Measurements from ENCODE around the gene PVALB.

Gene PVALB

DNA sequence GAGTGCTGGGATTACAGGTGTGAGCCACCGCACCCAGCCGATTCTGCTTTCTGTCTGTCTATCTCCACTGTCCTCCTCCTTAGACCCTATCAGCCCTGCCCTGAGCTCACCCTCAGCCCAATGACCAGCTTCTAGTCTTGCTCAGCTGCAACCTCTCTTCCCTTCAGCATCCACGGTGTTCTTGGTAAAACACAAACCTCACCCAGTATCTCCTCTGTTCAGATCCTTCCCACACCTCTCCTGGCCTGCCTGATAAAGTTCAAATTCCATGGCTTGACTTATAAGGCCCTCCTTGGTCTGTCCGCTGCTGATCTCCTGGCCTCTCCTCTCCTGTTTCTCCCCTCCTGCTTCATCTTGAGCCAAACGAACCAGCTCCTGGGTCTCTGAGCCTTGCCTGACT lies 29.4 kb upstream of the PVALB start:
- no peak for DNase-seq

GRCh38 chr22:36840106-36840505 lies 23.3 kb upstream of the PVALB start:
- no peak for DNase-seq

DNA sequence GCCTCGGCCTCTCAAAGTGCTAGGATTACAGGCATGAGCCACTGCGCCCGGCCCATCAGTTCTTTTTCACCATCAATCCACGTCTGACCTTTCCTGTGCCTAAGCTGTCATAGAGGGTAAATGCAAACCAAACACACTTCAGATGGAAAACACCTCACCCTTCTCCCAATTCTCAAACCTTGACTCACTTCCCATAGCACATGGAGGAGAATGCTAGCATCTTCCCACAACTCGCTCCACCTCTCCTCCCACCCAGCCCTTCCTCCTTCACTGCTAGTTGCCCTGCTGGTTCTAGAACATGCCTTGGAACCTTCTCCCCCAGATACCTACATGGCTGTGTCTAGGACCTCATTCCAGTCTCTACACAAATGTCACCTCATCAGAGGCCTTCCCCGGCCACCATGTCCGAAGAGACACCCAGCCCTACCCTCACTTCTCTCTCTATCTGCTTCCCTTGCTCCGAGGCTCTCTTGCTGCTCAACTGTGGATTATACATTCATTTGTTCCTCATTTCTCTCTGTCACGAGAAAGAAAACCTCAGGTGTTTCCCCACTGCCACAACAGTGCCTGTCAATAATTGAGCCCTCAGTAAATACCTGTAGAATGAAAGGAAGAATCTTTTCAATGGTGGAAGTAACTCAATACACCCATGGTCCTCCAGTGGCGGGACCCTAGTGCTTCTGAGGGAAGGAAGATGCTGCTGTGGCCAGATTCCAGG lies 22.7 kb upstream of the PVALB start:
- DNase-seq, result no peak

DNA sequence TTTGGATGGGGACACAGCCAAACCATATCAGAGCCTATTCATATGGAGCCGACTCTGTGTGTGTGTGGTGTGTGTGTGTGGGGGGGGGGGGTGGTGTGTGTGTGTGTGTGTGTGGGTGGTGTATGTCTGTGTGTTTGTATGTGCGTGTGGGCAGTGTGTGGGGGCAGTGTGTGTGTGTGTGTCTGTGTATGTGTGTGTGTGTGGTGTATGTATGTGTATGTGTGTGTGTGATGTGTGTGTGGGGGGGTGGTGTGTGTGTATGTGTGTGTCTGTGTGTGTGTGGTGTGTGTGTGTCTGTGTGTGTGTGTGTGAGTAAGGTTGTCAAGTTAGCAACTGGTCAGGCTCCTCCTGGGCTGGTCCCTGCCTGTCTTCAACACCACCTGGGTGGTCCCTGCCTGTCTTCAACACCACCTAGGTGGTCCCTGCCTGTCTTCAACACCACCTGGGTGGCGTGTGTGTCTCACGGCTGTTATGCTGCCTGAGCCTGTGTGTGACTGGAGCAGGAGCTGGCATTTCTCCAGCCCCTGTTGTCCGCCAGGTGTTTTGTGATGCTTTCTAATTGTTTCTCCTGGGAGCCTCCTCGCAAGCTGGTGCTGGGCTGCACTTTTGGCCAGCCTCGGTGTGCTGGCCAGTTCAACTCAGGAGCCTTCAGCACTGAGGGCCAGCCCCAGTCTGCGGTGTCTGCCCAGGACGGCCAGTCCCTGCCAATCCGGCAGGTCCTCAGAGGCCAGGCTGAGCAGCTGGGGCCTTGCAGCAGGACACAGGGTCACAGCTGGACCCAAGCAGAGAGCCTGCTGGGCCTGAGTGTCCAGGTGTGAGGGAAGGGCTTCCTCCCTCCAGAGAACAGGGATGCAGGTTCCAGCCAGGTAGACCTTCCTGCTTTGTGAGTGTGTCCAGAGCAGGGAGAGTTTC lies 21.5 kb upstream of the PVALB start:
- no peak for DNase-seq

DNA sequence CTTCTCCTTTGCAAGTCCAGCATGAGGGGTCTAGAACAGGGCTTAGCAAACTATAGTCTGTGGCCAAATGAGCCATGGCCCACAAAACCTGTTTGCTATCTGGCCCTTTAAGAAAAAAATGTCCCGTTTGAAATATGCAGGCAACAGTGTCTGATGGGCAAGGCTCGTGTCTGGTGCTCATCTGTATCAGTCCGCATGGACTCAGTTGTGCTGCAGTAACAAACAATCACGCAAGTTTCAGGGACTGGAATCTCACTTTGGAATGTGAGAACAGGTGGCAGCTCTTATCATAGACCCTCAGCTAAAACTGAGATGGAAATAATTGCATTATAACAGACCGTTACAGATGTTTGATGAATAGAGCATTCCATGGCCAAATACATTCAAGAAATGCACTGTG lies 19.1 kb upstream of the PVALB start:
- DNase-seq, result no peak

GRCh38 chr22:36833073-36833472 lies 16.2 kb upstream of the PVALB start:
- peak in 1 of 2 donors; percentile 46 for DNase-seq

DNA sequence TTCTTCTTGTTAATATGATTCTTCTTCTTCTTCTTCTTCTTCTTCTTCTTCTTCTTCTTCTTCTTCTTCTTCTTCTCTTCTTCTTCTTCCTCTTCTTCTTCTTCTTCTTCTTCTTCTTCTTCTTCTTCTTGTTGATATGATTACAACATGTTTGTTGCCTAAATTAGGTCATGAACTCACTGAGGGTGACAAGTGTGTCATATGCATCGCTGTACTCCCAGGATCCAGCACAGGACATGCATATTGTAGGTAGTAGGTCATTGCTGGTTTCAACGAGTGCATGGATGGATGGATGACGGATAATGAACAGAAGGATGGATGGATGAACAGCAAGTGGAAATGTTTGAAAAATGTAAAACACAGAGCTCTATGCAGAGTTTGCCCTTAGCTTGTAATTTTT lies 14.9 kb upstream of the PVALB start:
- no peak for DNase-seq

- no peak for DNase-seq
These were observed 14.4 kb upstream of the PVALB start for GRCh38 chr22:36831206-36831605.

GRCh38 chr22:36830601-36831000 lies 13.8 kb upstream of the PVALB start:
- peak in 1 of 2 donors; percentile 29 for DNase-seq

DNA sequence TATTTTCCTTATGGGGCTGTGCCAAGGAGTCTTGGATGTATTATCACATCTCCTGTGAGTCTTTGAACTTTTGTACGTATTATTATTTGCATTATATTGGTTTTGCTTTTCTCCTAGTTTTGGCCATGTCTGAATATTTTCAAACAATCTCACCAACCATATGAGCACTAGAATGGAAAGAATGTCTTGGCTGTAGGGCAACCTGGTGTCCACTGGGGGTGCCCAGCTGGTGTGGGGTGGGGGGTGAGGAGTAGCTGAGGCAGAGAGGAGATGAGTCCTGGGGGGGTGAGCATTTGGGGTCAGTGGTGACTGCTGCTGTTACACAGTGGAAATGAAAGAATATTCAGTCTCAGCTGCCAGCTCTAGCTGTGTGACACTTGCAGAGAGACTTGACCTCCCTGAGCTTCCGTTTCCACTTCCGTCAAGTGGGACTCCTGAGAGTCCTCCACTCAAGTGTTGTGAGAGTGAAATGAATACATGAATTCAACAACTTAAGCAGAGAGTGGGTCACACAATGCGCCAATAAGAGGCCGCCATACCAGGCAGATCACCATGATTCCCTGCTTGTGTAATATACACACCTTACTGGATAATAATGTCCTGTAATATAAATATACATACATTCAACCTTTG lies 12.7 kb upstream of the PVALB start:
- no peak for DNase-seq

- DNase-seq, result no peak
These were observed 12.0 kb upstream of the PVALB start for GRCh38 chr22:36828815-36829214.

DNA sequence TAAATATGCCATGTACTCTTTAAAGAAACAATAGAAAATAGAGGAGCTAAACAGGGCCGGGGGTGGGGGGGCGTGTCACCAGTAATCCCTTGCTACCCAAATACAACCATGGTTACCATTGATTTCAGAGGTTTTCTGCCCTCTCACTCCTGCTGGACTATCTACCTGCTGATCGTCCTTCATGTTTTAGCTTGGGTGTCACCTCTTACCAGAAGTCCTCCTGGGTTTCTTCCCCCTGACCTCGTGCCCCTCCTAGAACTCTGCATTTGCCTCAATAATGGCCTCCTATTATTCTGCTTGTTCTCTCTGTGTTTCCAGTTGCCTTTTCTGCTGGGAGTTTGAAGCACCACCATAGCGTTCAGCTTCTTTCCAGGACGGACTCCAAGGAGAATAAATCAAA lies 9.4 kb upstream of the PVALB start:
- DNase-seq, result no peak

DNA sequence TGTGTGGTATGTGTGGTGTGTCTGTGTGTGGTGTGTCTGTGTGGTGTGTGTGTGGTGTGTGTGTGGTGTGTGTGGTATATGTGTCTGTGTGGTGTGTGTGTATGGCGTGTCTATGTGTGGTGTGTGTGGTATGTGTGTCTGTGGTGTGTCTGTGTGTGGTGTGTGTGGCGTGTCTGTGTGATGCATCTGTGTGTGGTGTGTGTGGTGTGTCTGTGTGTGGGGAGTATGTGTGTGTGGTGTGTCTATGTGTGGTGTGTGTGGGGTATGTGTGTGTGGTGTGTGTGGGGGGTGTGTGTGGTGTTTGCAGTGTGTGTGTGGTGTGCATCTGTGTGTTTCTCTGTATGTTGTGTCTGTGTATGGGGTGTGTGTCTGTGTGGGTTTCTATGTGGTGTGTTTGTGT lies 7.8 kb upstream of the PVALB start:
- no peak for DNase-seq

DNA sequence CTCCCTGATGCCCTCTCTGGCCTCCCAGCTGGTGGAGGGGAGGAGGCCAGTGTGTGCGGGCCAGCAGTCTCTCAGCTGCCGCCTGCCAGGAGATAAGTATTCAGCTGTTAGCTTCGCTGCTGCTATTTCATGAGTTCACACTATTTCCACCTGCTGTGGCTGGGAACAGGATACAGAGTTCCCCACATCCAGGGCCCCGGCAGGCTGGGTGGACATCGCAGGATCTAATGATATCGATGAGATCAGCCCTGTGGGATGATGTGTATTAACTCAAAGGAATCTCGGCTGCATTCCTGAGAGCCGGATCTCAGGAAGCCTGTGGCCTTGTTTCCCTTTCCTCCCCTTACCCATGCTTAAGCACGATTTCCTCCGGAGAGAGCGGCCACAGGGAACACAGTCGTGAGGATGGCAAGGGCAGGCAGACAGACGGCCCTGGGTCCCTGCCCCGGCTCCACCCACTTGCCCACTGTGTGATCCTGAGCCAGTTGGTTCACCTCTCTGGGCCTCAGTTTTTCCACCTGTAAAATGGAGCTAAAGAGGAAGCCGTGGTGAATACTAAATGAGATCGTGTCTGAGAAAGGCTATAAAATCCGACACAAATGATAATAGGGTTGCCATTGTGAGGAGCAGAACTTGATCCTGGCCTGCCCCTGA lies 6.5 kb upstream of the PVALB start:
- no peak for DNase-seq

- DNase-seq, result no peak
These were observed 5.7 kb upstream of the PVALB start for GRCh38 chr22:36822581-36822980.

DNA sequence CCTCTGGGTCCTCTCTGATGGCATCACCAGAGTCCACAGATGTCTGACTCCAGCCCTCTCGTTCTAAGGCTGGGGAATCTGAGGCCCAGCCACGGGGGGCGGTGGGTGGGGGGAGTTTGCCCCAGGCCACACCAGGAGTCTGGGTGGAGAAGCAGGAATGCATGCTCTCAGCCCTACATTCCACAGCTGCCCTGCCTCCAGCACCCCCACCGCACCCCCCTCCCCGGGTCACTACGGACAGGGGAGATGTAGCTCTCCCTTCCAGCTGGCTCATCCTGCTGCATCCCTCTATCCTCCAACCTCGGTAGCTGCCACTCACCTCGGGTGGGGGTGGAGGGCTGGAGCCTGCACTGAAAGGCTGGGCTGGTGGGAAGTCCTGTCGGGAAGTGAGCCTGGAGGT lies 2.3 kb upstream of the PVALB start:
- DNase-seq, result no peak

- DNase-seq, result no peak
These were observed 1.3 kb upstream of the PVALB start for GRCh38 chr22:36818010-36818642.

DNA sequence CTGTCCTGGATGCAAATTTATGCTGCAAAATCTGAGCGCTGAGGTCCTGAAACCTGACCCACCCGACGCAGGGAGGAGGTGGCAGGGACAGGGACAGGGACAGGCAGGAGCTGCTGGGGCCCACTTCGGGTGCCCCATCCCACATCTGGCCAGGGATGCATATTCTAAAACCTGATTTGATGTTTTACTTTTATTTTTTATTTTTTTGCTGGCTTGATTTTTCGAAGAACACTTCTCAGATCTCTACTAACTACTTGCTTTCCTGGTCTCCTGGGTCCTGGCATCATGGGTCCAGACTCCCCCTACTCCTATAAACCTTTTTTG lies 652 bp upstream of the PVALB start:
- DNase-seq, result no peak

- no peak for DNase-seq
These were observed 548 bp downstream of the PVALB start for GRCh38 chr22:36816339-36816635.

DNA sequence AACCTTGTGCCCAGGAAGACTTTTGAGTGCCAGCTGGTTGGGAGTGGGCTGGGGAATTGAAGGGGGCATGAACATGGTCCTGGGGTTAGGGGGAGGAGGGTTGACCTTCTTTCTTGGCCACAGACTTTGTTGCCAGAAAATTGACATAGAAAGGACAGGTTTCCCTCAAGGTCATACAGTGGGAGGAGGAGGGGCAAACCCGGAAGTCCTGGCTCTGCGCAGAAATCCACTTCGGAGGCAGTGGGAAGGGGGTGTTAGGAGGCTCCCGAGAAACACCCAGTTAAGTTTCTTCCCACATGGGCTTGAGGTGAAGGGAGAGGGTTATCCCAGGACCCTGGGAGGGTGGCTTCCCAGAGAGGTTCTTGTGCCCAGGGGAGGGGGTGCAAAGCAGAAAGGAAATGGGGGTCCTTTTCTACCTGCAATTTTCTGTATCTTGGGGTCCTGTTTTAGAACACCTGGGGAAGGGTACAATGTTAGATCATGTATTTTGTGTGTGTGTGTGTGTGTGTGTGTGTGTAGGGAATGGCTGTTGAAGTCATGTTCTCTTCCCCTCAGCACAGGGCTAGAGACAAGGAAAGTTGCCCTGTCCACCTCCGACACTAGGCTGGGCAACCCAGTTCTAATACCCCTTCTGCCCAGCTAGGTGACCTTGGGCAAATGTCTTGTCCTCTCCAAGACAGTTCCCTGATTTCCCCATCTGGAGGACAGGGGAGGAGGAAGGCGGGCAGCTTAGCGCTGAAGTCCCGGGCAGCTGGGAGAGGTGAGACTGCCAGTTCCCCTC lies 1.1 kb downstream of the PVALB start:
- DNase-seq, result no peak

DNA sequence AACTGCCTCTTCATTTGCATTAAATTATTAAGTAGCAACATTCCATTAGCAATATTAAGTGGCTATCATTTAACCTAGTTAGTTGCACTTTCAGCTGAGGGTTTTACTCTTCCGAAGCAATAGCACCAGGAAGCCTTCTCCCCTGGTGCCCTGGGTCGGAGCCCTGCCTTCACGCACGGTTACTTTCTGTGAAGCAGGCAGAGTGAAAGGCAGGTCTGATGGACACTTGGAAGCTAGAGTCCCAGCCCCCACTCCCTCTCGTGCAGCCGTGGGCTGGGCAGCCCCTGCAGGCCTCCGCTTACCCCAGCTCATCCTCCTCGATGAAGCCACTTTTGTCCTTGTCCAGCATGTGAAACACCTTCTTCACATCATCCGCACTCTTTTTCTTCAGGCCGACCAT lies 2.0 kb downstream of the PVALB start:
- no peak for DNase-seq

- no peak for DNase-seq
These were observed 5.6 kb downstream of the PVALB start for GRCh38 chr22:36811094-36811800.

All from CD4-positive, alpha-beta T cell treated with Interleukin-4 for 1 hour (primary cell).